DMS153 treated with DMSO at 0.1 percent for 48 hours (cell line): ENCODE results near the gene SARS1.

Experiments
- DNase-seq: peaks from one replicate; lab custom pipeline; 2025; ENCODE audit not compliant: unreplicated experiment; lab: John Stamatoyannopoulos, UW

Gene SARS1

DNA sequence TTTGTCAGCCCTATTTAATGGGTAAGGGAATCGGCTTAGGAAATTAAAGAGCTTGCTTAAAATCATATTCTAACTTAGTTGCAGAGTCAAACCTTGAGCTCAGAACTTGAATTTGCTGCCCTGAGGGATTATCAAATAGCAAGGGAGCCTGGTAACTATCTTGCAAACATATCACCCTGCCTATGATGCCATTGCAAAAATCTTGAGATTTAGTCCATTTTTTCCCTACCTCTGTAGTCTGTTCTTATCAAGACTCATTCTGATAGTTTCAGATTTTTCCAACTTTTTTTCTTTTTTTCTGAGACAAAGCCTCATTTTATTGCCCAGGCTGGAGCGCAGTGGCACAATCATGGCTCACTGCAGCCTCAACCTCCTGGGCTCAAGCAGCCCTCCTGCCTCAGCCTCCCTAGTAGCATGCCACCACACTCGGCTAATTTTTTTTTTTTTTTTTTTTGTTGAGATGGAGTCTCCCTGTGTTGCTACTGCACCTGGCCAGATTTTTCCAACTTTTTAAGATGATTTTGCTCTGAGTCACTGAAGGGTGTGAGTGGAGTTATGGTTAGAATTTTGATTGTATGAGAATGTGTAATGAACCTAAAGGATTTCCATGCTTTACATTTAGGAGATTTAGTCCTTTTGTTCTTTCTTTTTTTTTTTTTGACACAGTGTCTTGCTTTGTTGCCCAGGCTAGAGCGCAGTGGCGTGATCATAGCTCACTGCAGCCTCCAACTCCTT lies 12.2 kb downstream of the SARS1 start:
- DNase-seq: no peak

GRCh38 chr1:109228167-109228566 lies 14.4 kb downstream of the SARS1 start:
- no peak for DNase-seq

- DNase-seq: no peak
These were observed 15.9 kb downstream of the SARS1 start for GRCh38 chr1:109229531-109230127.

DNA sequence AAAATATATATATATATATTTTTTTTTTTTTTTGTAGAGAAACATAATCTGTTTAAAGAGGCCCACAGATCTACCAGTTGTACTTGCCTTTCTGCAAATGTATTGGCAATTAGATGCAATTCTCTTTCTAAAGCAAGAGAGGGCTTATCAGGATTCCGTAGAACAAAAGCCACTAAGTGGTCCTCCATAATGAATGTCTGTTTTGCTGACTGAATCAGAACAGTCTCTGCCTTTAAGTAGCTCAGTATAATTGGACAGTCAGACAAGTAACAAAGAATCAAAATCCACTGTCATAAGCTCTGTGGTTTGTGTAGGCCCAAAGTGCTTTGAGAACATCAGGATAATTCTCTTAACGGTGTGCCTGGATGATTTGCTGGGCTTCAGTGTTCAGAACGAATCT lies 17.3 kb downstream of the SARS1 start:
- DNase-seq: no peak

DNA sequence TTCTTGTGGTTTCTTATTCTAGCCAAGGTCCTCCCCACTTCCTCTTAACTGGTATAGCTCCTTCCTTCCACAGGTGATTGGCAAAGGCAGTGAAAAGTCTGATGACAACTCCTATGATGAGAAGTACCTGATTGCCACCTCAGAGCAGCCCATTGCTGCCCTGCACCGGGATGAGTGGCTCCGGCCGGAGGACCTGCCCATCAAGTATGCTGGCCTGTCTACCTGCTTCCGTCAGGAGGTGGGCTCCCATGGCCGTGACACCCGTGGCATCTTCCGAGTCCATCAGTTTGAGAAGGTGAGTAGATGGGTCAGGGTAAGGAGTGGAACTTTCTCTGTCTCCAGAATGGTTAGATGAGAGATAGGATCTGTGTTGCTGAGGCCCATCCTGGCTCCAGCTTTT lies 21.4 kb downstream of the SARS1 start:
- no peak for DNase-seq

GRCh38 chr1:109237512-109237911 lies 23.8 kb downstream of the SARS1 start:
- no peak for DNase-seq

DNA sequence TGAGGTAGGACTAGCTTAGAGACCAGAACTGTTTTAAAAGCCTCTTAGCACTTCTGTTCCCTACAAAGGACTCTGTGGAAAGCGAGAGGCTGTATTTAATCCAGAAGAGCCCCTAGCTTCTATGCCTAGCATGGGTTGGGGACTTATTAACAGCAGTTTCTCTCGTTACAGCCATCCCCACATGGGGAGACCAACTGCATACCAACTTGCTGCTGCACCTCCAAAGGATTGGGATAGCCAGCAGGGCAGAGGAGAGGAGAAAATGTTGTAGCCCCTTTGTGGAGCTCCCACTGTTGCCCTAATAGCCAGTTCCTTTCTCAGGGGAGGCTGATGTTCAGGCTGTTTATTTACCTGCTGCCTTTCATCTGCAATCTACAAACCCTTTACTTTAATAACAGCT lies 24.7 kb downstream of the SARS1 start:
- no peak for DNase-seq

DNA sequence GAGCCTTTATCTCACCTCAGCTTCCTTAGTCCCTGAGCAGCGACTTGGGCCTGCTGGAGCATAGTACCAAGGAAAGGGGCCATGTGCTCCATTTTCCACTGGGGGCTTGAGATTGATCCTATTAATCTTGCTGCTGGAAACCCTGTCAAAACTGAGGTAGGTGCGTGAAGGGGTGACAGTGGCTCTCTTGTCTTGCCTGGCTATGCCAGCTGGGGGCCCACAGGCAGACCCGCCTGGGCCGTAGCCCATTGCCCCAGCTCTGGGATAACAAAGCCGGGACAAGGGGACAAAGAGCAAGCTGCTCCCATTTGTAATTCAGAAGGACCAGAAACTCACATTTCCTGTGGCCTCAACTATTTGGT lies 25.3 kb downstream of the SARS1 start:
- DNase-seq: no peak

GRCh38 chr1:109239409-109240068 lies 25.8 kb downstream of the SARS1 start:
- peak; percentile 7 for DNase-seq

GRCh38 chr1:109240158-109241152 lies 26.7 kb downstream of the SARS1 start:
- peak; percentile 10 for DNase-seq

DNA sequence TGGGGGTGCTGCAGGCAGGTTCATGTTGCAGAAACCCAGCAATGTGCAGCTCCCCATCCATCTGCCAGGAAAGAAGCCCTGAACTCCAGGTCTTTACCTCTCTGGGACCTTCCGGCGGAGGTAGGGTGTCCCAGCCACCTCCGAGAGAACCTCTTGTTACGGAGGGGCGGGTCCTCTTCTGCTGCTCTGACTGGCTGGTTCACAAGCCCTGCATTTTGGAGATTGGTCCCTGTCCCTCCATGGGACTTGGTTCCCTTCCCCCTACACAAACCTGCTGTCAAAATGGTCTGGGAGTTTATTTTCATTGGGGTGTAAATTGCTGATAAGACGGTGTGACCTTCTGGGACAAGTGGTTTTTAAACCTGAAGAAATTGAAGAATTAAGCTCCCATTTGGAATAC lies 27.6 kb downstream of the SARS1 start:
- DNase-seq: no peak

DNA sequence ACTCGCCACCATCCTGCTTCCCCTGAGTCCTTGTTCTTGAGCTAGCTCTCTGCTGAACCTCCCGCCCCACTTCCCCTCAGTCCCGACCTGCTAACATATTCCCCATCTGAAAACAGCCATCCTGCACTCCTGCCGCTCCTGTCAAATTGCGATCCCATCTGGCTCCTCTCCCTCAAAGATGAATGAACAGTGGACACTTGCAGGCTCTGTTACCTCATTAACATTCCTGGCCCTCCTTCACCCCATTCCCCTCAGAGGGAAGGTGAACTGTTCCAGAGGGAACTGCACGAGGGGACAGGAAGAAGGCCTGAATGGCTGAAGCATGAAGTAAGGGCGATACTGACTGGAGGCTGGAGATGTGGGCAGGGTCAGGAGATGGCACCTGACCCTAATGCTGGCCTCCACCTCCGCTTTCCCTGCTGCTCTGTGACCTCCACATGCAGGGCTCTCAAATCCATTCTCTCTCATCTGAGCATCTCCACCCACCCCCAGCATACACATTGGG lies 28.2 kb downstream of the SARS1 start:
- no peak for DNase-seq

- DNase-seq: no peak
These were observed 28.7 kb downstream of the SARS1 start for GRCh38 chr1:109242387-109242786.

- DNase-seq: no peak
These were observed 29.5 kb downstream of the SARS1 start for GRCh38 chr1:109243221-109243620.

DNA sequence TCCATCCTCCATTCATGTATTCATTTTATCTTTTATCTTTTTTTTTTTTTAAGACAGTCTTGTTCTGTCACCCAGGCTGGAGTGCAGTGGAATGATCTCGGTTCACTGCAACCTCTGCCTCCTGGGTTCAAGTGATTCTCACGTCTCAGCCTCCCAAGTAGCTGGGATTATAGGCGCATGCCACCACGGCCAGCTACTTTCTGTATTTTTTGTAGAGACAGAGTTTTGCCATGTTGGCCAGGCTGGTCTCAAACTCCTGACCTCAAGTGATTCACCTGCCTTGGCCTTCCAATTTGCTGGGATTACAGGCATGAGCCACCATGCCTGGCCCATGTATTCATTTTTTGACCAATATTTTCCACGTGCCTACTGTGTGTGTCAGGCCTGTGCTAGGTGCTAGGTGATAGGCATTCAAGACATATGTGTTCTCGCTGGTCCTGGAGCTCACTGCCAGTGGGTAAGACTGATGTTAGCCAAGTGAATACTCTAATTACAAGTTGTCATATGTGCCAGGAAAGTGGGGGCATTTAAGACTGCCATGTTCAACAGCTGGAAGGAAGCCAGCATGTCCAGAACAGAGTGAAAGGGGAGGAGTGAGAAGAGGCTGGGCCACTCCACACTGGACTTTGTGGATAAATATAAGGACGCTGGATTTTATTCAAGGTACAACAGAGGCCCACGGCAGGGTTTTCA lies 30.3 kb downstream of the SARS1 start:
- DNase-seq: no peak

- no peak for DNase-seq
These were observed 32.4 kb downstream of the SARS1 start for GRCh38 chr1:109246141-109246551.

GRCh38 chr1:109247401-109248365 lies 34.0 kb downstream of the SARS1 start:
- DNase-seq: no peak

DNA sequence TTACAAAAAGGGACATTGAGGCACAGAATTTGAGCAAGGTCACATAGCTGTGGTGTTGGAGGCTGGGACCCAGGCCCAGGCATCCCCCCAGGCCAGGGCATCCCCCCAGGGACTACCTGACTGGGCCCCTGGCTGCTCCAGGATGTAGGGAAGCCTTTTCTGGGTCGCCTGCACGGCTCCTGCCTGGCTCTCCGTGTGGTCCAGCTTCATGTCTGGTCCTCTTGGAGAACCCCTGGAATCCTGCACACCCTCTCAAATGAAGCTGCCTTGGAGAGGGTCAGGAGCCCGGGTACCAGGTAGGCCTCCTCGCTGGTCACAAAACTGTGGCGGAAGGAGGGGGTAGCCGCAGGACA lies 34.7 kb downstream of the SARS1 start:
- DNase-seq: no peak
